Smooth muscle cell of the brain vasculature (primary cell): Measurements from ENCODE around the gene LCP2.

Experiments used
- DNase-seq: peaks from one replicate; pipeline ENCODE4 v3.0.0-alpha.2; 2012; ENCODE audit warnings: low read depth, low spot score

Gene LCP2

DNA sequence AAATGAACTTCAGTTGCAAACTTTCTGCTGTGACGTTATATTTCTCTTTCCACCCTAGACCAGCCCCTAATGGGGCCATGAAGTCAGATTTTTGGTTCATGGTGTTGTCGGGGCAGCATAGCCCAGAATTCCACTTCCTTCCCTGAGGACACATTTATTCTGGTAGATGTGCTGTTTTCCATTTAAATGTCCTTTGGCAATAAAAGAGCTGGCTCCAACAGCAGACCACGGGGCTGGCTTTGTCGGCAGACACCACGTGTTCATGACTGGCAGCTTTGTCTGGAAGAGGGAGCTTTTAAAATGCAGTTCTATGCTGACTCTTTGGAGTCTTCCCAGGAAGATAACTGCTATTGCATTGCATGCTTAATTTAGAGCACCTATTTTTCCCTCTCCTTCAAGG, 17.6 kb upstream of the LCP2 start:
- no peak for DNase-seq

DNA sequence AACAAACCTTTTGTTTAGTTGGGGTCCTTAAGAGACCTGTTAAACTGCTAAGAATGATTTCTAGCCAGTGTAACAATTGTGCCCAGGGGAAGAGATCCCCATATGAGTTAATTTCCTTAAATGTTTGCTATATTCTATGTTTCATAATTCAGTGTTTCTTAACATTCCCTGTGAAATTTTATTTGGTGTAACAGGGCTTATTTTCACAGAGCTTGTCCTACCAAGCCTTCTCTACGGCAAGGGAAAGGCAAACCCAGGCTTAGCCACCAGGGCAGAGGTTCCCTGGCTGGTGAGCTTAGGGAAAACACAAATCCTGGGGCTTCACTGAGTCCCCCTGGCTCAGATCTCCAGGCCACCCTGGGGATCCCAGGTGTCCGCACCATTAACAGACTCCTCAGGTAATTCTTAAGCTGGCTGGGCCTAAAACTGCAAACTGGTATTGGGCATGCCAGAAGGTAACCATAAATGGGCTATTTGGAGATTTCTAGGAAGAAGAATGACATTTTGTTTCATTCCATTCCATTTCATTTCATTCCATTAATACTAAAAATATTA, 17.0 kb upstream of the LCP2 start:
- no peak for DNase-seq

DNA sequence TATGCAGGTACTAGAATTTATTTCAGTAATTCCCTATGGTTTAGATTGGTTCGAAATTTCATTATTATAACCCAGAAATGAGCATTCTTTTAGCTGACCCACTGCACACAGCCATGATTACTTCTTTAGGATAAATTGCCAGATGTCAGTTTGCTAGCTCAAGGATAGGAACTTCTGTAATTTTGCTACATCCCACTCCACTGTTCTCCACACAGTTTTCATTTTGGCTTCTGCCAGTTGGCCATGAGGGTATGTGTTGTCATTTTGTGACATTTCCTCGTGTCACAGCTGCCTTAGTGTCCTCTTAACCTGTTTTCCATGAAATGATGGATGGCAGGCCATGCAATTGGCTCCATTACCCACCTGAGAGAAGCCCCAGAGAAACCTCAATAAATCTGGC, 16.2 kb upstream of the LCP2 start:
- DNase-seq: no peak

DNA sequence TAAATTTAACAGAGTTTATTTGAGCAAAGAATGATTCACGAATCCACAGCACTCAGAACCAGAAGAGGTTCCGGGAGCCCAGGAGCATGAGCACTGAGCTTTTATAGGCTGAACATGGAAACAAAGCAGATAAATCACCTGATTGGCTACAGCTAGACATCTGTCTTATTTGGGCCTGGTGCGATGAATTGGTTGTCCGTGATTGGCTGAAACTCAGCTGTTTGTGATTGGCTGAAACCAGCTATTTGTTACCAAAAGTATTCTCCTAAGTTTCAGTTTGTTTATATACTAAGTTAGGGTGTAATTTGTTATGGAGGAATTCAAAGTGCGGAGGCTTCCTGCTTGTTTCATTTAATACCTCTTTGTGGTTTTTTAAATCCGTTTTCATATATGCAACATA, 15.8 kb upstream of the LCP2 start:
- no peak for DNase-seq

DNA sequence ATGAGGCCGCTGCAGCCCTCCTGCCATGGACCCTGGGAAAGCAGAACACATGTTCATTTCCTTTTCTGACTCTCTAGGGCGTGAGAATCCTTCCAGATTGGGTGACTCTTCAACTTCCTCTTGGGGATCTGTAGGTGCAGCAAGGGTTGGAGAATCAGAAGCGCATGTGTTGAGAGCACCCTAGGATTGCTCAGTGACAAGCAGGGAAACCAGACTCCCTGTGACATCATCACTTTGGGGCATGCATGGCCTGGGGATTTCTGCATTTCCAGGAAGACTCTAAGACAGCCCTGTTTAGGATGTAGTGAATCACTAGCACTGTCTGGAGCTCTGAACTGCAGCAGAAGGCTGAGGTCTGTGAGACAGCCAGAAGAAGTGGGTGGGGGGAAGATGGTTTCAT, 15.1 kb upstream of the LCP2 start:
- no peak for DNase-seq

DNA sequence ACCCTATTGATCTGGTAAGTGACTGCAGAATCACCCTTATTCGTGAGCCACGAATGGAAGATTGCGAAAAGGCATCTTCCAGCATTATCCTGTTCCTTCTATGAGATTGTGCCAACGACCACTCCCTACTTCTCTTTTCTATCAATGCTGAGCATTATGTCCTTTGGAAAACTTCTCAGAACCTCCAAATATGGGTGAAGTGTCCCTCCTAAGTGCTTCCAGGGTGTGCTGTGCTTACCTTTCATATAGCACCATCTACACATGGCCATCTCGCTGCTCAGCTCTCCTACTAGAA, 14.7 kb upstream of the LCP2 start:
- no peak for DNase-seq

DNA sequence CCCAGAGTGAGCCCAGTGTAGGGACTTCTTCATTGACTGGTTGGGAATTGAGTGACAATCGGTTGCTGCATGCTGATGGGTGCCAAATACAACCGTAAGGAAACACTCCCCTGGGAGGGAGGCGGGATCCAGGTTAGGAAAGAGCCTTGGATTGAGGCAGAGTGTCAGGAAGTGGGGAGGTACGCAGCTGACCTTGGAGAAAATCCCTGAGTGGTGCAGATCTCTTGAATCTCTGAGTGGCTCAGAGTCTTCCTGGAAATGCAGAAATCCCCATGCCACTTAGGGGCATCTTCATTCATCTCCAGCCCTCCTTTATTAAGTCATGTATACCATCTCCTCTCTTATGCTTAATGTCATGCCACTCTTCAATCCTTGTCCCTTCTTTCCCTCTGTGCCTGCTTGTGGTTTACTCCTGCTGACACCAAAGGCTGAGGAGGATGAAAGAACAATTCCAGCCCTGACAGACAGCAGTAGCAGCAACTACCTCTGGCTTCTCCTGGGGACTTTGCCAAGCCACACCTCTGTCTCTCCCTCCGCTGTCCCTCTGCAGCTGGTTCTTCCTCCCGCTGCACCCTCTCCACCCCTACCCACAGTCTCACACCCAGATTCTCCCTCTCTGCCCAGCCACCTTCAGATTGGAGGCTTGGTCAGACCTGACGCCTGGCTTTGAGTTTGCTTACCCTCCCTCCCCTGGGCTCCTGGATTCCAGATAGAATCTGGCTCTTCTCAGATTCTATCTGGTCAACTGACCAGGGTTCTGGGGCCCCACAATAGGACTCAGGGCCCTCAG, 14.1 kb upstream of the LCP2 start:
- no peak for DNase-seq

DNA sequence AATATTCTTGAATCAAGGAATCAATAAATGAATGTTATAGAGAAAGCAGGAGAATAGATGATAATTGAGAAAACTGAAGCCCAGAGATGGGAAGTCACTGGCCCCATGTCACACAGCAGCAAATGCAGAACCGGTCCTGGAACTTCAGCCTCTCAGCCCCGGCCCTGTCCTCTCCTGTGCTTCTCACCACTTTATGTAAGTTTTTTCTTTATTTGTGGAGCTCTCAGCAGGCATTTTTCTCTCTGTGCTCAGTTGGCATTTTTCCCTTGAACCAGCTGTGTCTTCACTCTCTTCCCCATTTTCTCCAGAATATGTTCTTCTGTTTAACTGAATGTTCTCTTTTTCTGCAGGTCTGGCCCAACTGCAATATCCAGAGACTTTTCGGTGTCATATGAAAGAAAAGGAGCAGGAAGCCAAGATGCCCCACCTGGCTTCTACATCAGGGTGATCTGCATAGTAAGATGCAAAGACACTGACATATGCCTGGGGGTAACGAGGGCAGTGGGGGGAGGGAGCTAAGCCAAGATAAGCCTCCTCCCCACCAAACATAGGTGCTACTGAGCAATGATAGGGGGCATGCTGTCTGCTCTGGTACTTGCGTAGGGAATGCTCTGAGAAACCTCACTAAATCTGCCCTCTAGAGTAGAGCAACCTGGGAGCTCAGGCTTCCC, 12.8 kb upstream of the LCP2 start:
- no peak for DNase-seq

DNA sequence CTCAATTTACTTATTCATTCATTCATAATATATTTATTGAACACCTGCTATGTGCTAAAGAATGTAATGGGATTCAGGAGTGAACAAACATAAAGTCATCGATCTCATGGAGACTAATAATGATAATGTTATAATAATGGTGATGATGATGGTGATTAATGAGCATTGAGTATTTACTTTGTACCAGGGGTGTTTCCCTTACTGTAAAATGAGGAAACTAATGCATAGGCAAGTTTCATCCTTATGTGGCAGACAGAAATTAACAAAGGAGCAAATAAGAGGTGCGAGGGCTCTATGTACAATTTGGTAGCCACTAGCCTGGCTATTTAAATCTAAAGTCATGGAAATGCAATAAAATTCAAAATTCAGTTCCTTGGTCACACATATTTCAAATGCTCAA, 11.1 kb upstream of the LCP2 start:
- no peak for DNase-seq

DNA sequence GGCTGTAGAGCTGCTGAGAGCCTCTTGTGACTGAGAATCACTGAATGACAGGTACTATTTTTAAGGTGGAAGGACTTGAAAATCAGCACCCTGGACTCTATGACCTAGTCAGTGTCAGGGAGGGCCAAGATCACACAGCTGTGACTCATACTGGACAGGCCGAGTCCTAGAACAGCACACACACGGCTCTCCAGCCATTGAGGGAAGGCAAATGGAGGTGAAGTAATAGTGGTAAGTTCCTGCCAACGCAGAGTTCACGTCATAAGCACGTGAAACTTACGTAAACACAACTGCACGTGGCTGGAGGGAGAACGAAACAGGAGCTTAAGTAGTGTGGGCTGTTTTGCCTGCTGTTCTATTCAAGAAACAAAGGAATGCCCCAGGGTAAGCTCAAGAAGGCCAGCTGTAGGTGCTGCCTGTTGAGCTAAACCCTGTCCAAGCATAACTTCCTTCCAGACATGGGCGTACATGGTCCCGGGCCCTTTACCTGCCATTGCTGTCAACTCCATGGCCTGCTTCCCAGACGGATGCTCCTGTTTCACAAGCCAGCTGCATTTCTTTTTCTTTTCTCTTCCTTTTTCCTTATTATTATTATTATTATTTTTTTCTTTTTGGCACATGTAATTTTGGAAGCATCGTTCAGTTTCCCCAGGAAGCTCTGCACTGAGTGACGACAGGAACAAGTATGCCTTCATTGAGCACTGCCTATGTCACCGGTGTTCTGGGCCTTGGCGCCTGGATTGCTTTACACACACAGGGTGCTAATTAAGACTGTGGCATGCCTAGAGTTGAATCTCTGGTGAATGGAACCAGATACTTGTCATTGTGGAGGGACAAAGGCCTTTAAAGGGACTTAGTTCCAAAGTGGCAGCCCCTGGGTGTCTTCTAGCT, 10.2 kb upstream of the LCP2 start:
- no peak for DNase-seq

DNA sequence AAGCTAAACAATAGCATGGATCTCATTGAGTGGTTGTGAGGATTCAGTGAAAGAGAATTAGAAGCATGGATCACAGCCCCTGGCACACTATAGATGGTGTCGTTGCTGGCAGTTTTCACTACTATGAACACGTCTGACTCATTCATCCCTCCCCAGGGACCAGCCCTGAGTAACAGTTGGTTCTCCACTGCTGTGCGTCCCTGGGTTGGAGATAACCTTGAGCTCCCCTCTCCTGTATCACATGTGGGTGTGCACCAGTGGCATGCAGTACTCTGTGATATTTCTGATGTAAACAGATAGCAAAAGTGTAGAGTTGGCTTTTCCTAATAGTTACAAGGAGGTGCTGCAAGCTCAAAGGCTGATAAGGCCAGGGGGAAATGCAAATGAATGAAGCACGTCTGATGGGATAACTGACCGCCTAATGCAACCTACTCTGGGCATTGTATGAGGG, 8.8 kb upstream of the LCP2 start:
- no peak for DNase-seq

DNA sequence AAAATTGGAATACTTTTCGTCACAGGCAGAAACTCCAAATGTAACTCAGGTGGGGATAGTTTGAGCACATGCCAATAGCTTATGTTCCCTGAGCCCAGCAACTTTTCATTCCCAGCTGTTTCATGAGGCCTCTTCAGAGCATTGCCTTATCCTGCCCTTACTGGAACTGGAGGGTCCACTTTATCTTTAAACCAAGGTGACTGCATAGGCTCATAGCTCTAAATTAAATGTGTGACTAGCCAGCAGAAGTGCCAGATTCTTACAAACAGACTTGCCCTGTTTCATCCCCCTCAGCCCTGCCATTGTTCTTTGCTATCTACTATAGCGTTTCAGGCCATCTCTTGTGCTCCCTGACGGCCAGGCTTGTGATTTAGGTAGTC, 8.1 kb upstream of the LCP2 start:
- DNase-seq: no peak

DNA sequence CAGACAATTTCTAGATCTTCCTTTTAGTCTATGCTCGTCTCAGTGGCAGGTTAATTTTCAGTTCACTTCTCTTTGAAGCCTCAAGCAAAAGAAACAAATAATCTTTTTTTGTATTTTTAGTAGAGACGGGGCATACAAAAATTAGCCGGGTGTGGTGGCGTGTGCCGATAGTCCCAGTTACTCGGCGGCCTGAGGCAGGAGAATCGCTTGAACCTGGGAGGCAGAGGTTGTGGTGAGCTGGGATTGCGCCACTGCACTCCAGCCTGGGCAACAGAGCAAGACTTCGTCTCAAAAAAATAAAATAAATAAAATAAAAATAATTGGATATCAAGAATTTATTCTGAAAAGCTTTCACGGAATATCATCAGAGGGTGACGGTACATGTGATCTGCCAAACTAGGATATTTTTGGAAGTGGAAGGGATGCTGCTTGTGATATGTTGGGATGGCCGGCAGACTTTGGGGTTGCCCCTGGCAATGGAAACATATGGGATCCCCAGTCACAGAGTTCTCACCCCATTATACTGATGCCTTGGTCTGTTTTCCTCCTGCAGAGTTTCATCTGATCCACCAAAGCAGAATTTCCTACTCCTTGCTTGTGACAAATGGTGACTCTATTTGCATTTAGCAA, 7.6 kb upstream of the LCP2 start:
- DNase-seq: no peak

DNA sequence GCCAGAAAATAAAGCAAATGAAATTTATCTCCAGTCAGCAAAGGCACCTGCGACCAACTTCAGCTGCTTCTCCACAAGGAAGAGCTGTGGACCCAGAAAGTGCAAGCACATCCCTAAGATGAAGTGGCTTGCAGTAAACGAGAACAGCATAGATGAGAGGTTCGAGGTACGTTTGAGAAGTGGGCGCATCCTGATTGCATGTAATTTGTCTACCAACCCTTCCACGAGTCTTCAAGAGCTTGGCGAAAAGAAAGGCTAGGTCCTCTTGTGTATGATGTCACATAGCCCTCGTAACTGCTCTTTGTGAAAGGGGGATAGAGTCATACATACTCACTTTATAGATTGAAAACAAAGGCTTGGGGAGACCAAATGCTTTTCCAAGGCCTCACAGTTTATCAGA, 6.0 kb upstream of the LCP2 start:
- no peak for DNase-seq

DNA sequence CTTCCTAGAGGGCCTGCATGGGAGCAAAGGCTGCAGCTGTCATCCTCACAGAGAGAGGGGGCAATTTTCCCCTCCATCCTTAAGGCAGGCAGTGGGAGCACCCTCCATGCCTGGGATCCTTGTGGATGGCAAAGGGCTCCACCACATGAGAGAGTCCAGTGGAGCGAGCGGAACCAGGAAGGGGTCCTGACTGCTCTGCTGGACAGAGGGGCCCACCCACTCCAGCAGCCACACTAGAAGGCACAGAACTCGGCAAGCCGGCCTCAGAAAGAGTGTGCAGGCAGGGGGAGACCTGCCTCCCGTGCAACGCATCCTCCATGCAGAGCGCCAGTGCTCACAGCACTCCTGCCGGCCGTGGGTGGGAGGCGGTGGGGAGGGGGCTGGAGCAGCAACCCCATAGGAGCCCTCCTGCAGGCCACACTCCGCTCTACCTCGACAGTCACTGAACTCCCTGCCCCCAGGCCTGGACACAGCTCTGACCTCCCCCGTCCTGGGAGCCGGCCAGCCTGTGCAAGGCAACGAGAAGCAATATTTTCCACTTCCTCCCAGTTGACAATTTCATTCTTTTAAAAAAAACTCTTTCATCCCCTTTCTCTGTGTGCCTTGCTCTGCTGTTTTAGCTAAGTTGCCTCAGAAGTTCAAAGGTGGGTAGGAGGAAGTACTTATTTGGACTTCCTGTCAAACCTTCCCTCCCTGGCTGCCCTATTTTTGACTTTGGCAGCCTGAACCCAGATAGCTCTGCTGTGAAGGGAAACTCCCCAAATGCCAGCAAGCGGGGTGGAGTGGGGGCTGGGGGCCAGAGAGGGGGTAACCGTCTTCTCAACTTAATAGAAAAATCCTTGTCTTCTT, 5.3 kb upstream of the LCP2 start:
- no peak for DNase-seq

DNA sequence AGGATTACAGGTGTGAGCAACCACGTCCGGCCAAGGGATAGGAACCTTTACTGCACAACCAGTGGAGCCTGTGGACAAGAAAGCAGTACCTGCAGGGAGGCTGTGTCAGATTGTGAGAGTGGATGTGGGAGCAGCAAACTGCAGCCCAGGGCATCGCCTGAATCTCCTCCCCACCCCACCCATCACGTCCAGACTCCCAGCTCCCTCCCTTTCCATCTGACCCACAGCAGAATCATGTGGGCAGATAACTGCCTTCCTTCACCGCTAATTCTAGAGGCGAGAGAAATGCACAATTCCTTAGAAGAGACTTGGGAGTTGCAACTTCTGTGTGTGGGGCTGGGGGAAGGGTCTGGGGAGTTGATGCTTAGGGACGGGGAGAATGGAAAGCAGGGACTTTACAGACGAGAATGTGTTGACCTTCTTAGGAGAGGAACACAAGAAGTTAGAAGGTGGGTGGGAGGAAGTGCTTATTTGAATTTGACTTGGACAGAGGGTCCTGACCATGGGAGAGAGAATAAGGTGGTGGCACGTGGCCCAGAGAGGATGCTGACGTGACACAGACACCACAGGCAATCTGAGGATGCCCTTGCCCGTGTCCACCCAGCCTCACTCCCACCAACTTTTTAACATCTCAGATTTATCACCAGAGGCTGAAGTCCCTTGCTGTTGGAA, 4.5 kb upstream of the LCP2 start:
- no peak for DNase-seq

DNA sequence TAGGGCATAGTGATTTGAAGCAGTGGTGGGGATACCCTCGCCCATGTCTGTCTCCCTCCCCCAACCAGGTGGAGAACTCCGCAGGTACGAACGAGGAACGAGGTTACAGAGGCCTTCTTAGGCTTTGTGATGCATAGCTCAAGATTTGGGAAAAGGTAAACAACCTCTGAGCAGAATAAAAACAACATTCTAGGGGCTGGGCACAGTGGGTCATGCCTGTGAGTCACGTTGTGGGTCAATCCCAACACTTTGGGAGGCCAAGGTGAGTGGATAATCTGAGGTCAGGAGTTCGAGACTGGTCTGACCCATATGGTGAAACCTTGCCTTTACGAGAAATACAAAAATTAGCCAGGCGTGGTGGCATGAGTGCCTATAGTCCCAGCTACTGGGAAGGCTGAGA, 3.6 kb upstream of the LCP2 start:
- DNase-seq: no peak

DNA sequence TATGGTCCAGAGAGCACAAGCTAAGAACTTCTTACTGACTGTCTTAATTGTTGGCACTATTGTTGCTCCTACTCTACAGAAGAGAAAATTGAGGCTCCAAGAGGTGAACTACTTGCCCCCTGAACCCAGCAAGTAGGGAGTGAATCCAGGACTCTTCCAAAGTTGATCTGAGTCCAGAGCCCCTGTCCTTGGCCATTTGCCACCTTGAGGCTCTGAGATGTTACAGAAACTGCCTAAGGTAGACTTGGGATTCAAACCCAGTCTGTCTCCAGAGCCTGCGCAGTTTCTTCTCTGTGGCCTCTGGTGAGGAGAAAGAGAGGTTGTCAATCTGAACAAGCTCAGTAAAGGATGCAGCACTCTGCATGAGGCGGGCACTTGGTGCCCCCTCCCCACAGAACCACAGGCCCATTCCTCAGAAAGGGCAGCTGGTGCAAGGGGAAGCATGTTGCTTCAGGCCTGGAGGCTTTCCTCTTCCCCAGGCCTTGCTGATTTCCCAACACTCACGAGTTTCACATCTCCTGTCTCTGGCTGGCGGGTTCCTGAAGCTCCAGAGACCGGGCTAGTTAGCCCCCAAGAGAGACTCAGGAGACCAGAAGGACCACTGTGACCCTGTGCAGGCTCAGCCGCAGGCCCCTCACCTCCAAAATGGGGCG, 2.9 kb upstream of the LCP2 start:
- DNase-seq: no peak

DNA sequence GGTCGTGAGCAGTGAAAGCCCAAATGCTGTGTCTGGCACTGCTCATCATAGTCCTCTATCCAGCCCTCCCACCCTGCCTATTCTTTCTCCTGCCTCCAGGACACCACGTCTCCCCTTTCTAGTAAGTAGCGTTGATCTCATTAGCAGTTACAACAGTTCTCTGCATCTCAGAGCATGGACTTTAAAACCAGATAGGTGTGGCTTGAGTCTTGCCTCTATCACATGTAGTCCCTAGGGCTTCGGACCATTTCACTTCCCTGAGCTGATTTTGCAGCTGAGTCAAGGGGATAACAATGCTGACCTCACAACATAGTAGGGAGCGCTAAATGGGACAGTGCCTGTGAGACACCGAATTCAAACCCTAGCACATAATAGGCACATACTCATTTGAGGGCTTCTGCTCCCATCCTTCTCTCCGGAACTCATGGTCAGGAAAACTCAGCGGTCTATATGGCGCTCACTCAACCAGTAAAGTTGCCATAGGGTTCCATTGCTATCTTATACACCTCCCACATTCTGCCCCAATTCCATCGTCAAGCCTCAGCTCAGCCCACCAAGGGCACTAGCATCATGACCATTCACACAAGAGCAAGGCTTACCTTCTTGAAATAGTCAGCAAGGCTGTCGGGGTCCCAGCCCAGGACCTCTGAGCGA, 515 bp downstream of the LCP2 start:
- DNase-seq: no peak
